ENCODE data around the gene GRIK2. TPM values are rescaled to one million over a fixed set of nuclear protein-coding genes. Genes with fewer than 3 reads are reported as not detected.

Gene GRIK2
- total and polyA plus RNA-seq, 2 experiments from 2014 or later, result 0.21 to 0.45 TPM

- H3K27me3 ChIP-seq, result no peaks in the 10 kb centered on the region
- H3K9me3 ChIP-seq (ENCODE audit: low read depth), result no peaks in the 10 kb centered on the region
- DNase-seq (ENCODE audit: low read depth in 1 of 2, low spot score in 1 of 2), result no peak
- TF ChIP-seq CTCF (IDR thresholded peaks at IDR 0.05; ENCODE audit: low read depth, low read length), result no peak
- H3K36me3 ChIP-seq, result no peaks in the 10 kb centered on the region
- H3K4me1 ChIP-seq (ENCODE audit: low read depth), result no peaks in the 10 kb centered on the region
- H3K4me3 ChIP-seq, result no peak overlapping the region
- H3K27ac ChIP-seq, result no peak overlapping the region
These were observed 91.3 kb downstream of the GRIK2 start for GRCh38 chr6:101484781-101485180.

GRCh38 chr6:101486124-101486523 lies 92.6 kb downstream of the GRIK2 start:
- H3K27me3 ChIP-seq, result no peaks in the 10 kb centered on the region
- no peak overlapping the region for H3K27ac ChIP-seq
- no peak overlapping the region for H3K4me3 ChIP-seq
- H3K9me3 ChIP-seq (ENCODE audit: low read depth), result no peaks in the 10 kb centered on the region
- no peaks in the 10 kb centered on the region for H3K36me3 ChIP-seq
- H3K4me1 ChIP-seq (ENCODE audit: low read depth), result no peaks in the 10 kb centered on the region
- DNase-seq (ENCODE audit: low read depth in 1 of 2, low spot score in 1 of 2), result no peak
- no peak for TF ChIP-seq CTCF (IDR thresholded peaks at IDR 0.05; ENCODE audit: low read depth, low read length)

DNA sequence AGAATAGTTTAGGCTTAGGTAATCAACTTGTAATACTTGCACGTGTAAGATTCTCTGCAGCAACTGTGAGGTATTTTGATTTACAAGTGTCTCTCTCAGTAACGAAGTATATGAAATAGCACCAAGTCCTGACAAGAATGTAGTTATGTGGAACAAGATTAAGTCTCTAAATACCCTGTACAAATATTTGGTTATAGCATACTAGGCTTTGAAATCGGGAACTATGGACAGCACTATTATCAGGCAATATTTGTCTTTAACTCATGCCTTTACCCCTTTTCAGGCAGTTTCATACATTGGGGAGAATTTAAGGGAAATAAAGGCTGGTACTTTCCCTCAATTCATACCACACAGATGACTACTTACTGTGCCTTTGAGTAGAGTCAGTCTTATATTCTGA lies 93.2 kb downstream of the GRIK2 start:
- no peak for DNase-seq (ENCODE audit: low read depth in 1 of 2, low spot score in 1 of 2)
- H3K4me1 ChIP-seq (ENCODE audit: low read depth), result no peaks in the 10 kb centered on the region
- H3K27ac ChIP-seq, result no peak overlapping the region
- H3K36me3 ChIP-seq, result no peaks in the 10 kb centered on the region
- H3K27me3 ChIP-seq, result no peaks in the 10 kb centered on the region
- no peaks in the 10 kb centered on the region for H3K9me3 ChIP-seq (ENCODE audit: low read depth)
- no peak for TF ChIP-seq CTCF (IDR thresholded peaks at IDR 0.05; ENCODE audit: low read depth, low read length)
- H3K4me3 ChIP-seq, result no peak overlapping the region

DNA sequence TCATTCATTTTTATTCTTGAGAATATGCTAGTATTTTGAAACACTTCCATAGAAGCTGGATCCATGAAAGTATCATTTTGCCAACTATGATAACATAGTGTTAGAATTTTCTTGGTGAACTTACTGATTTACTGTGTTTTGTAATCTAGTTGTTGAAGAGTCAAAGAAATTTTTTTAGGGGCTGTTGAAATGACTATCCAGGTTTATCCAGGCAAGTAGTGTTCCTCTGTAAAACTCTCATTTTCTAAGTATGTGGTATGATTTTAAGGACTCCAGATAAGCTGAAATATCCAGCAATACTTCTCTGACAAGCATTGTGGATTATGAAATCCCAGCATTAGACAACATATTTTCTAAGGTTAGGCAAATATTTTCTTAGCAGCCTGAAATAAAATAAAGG lies 95.9 kb downstream of the GRIK2 start:
- no peak for TF ChIP-seq CTCF (IDR thresholded peaks at IDR 0.05; ENCODE audit: low read depth, low read length)
- H3K4me3 ChIP-seq, result no peak overlapping the region
- H3K36me3 ChIP-seq, result no peaks in the 10 kb centered on the region
- H3K27me3 ChIP-seq, result no peaks in the 10 kb centered on the region
- no peaks in the 10 kb centered on the region for H3K9me3 ChIP-seq (ENCODE audit: low read depth)
- H3K4me1 ChIP-seq (ENCODE audit: low read depth), result no peaks in the 10 kb centered on the region
- DNase-seq (ENCODE audit: low read depth in 1 of 2, low spot score in 1 of 2), result peak in 1 of 2 donors; percentile 5
- H3K27ac ChIP-seq, result no peak overlapping the region

GRCh38 chr6:101490857-101491256 lies 97.3 kb downstream of the GRIK2 start:
- no peak overlapping the region for H3K27ac ChIP-seq
- H3K9me3 ChIP-seq (ENCODE audit: low read depth), result no peaks in the 10 kb centered on the region
- TF ChIP-seq CTCF (IDR thresholded peaks at IDR 0.05; ENCODE audit: low read depth, low read length), result no peak
- no peaks in the 10 kb centered on the region for H3K27me3 ChIP-seq
- H3K4me1 ChIP-seq (ENCODE audit: low read depth), result no peaks in the 10 kb centered on the region
- no peak for DNase-seq (ENCODE audit: low read depth in 1 of 2, low spot score in 1 of 2)
- H3K4me3 ChIP-seq, result no peak overlapping the region
- H3K36me3 ChIP-seq, result no peaks in the 10 kb centered on the region

DNA sequence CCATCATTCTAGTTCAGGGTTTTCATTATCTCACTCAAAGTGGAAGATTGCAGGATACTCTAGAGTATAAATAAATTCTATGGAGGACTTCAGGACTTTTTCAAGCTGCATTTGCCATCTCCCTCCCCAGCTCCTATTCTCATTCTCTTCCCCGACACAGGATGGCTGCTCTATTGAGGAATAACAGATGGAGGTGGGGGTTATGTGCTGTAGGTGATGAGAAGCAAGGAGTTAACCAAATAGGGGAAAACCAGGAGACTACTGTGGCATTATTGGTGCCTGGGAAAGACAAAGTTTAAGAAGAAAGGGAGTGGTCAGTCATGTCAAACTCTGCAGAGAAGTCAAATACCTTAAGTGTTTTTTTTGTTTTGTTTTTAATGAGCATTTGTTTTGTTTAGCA lies 109.3 kb downstream of the GRIK2 start:
- Histone ChIP-seq H3K4me1 (ENCODE audit: low read depth) (no peaks in the 10 kb centered on the region), H3K9me3 (ENCODE audit: low read depth) (no peaks in the 10 kb centered on the region), H3K27ac (no peak overlapping the region), H3K4me3 (no peak overlapping the region), H3K27me3 (no peaks in the 10 kb centered on the region), H3K36me3 (no peaks in the 10 kb centered on the region)
- DNase-seq (ENCODE audit: low read depth in 1 of 2, low spot score in 1 of 2), result no peak
- TF ChIP-seq CTCF (IDR thresholded peaks at IDR 0.05; ENCODE audit: low read depth, low read length), result no peak

Data from cardiac muscle cell (in vitro differentiated cells and primary cell).